DOHH2 (cell line): ENCODE data around the gene PMAIP1.
A peak's percentile ranks its signal among the peaks of the same experiment; 100 is the strongest.
"Not testable (repeated sequence)": the region's sequence is repeated elsewhere in the genome, so short reads cannot be mapped to it uniquely, and the experiment has no call there.

Source experiments
- H3F3A ChIP-seq: fragments of 200-600 bp; sonication (generic), shearing (Covaris generic); 2 replicates; pipeline ENCODE4 v1.6.0; 2016; ENCODE audit warnings: antibody characterized with exemption, mild to moderate bottlenecking; ENCODE audit not compliant: control insufficient read depth, insufficient read depth
- H3K27ac ChIP-seq: fragments of 200-600 bp; sonication (generic); 2 replicates; pipeline ENCODE4 v1.5.1; 2014; ENCODE audit warnings: low read depth, mild to moderate bottlenecking, low read length, moderate library complexity
- H3K27me3 ChIP-seq: fragments of 200-600 bp; sonication (generic); 2 replicates; pipeline ENCODE4 v1.6.1; 2014; ENCODE audit warnings: mild to moderate bottlenecking, low read length, mixed read lengths; ENCODE audit not compliant: control insufficient read depth
- H3K36me3 ChIP-seq: fragments of 200-600 bp; sonication (generic); 2 replicates; pipeline ENCODE4 v1.6.1; 2014; ENCODE audit warnings: mild to moderate bottlenecking, low read length, moderate library complexity, mixed read lengths; ENCODE audit not compliant: control insufficient read depth
- H3K4me1 ChIP-seq: fragments of 200-600 bp; sonication (generic); 2 replicates; pipeline ENCODE4 v1.6.1; 2014; ENCODE audit warnings: mild to moderate bottlenecking, low read length, mixed read lengths; ENCODE audit not compliant: control insufficient read depth
- H3K4me2 ChIP-seq: fragments of 200-600 bp; sonication (generic); 2 replicates; pipeline ENCODE4 v1.6.0; 2014; ENCODE audit warnings: mild to moderate bottlenecking, low read length, moderate library complexity
- H3K4me3 ChIP-seq: fragments of 200-600 bp; sonication (generic); 2 replicates; pipeline ENCODE4 v1.5.1; 2014; ENCODE audit warnings: mild to moderate bottlenecking, low read length, mixed read lengths
- H3K79me2 ChIP-seq: fragments of 200-600 bp; sonication (generic); 2 replicates; pipeline ENCODE4 v1.6.1; 2014; ENCODE audit warnings: mild to moderate bottlenecking, low read length, mixed read lengths; ENCODE audit not compliant: control insufficient read depth
- H3K9me2 ChIP-seq: fragments of 200-600 bp; sonication (generic); replicated peaks from 2 replicates; pipeline ENCODE4 v1.6.1; 2014; ENCODE audit warnings: mild to moderate bottlenecking, low read length, mixed read lengths; ENCODE audit not compliant: control insufficient read depth
- H3K9me3 ChIP-seq: fragments of 200-600 bp; sonication (generic); 2 replicates; pipeline ENCODE4 v1.6.1; 2014; ENCODE audit warnings: antibody characterized with exemption, low read length, mixed read lengths; ENCODE audit not compliant: control insufficient read depth, insufficient read depth
- H4K20me1 ChIP-seq: fragments of 200-600 bp; sonication (generic); 2 replicates; pipeline ENCODE4 v1.6.0; 2014; ENCODE audit warnings: low read depth, mild to moderate bottlenecking, antibody characterized with exemption, low read length, moderate library complexity; ENCODE audit not compliant: control insufficient read depth, insufficient read depth
- EZH2phosphoT487 ChIP-seq: fragments of 200-600 bp; sonication (generic); IDR thresholded peaks from 2 replicates; pipeline ENCODE4 v1.6.1; 2017; ENCODE audit warnings: borderline replicate concordance, mild to moderate bottlenecking, antibody characterized with exemption, low read length, moderate library complexity, mixed read lengths
- TF ChIP-seq, protein P1 (sequence below): fragments of 200-600 bp; sonication (generic); IDR thresholded peaks from one replicate; pipeline ENCODE4 v1.5.1; 2014; ENCODE audit warnings: antibody characterized with exemption, mild to moderate bottlenecking, low read depth, low read length; ENCODE audit not compliant: poor library complexity, severe bottlenecking

PMAIP1 gene

DNA sequence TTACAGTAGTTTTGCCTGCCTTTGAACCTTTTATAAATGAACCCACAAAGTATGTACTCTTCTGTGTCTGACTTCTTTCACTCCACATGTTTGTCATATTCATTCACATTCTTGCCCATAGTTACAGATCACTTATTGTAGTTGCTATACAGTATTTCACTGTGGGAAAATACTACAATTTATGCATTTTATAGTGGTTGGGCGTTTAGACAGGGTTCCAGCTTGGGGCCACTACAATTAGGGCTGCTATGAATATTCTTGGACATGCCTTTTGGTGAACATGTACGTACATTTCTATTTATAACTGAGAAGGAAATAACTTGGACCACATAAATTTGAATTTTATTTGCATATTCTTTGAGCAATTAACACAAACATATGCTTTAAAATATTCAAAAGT, 15.4 kb upstream of the PMAIP1 start:
- Histone ChIP-seq H4K20me1 (no peaks in the 10 kb centered on the region), H3K36me3 (no peaks in the 10 kb centered on the region), H3K4me2 (peak overlapping the region; percentile 89), H3K9me2 (no peaks in the 10 kb centered on the region), H3K27me3 (no peaks in the 10 kb centered on the region), H3K4me3 (peak overlapping the region; percentile 21; the same call in 1 of the 2 replicates), H3F3A (peaks cover 15% of the 10 kb centered on the region), H3K4me1 (peaks cover 44% of the 10 kb centered on the region), H3K27ac (no peak overlapping the region), H3K9me3 (no peaks in the 10 kb centered on the region), H3K79me2 (no peaks in the 10 kb centered on the region)
- TF ChIP-seq EZH2phosphoT487, result no peak
- TF ChIP-seq, protein P1, sequence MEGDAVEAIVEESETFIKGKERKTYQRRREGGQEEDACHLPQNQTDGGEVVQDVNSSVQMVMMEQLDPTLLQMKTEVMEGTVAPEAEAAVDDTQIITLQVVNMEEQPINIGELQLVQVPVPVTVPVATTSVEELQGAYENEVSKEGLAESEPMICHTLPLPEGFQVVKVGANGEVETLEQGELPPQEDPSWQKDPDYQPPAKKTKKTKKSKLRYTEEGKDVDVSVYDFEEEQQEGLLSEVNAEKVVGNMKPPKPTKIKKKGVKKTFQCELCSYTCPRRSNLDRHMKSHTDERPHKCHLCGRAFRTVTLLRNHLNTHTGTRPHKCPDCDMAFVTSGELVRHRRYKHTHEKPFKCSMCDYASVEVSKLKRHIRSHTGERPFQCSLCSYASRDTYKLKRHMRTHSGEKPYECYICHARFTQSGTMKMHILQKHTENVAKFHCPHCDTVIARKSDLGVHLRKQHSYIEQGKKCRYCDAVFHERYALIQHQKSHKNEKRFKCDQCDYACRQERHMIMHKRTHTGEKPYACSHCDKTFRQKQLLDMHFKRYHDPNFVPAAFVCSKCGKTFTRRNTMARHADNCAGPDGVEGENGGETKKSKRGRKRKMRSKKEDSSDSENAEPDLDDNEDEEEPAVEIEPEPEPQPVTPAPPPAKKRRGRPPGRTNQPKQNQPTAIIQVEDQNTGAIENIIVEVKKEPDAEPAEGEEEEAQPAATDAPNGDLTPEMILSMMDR, result no peak

DNA sequence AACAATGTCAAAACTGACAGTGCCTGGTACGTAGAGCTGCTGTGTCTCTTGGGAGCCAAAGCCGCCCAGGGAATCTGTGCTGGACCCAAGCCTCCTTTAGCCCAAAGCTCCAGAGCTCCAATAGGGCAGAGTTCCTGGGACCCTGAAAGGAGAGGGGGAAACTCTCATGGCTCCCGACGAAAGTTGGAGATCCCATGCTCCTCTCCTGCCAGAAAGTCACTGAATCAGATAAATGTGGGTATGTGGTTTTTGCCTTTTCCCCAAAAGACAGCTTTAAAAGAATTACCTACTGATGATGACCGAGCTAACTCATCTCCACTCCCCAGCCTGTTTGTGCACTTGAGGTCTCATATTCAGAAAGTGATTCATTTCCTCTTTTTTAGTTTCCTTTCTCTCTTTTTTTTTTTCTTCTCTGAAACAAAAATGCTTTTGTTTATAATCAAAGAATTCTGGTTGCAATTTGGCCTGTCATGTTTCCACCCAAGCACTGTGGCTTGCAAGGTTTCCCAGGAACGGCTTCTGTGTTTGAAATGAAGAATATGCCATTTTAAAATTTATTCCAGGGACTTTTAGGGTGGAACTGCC, 14.1 kb upstream of the PMAIP1 start:
- peaks cover 44% of the 10 kb centered on the region for H3K4me1 ChIP-seq
- peaks cover 15% of the 10 kb centered on the region for H3F3A ChIP-seq
- TF ChIP-seq, protein P1, result no peak
- no peak for TF ChIP-seq EZH2phosphoT487
- H3K27me3 ChIP-seq, result no peaks in the 10 kb centered on the region
- H4K20me1 ChIP-seq, result no peaks in the 10 kb centered on the region
- H3K36me3 ChIP-seq, result no peaks in the 10 kb centered on the region
- H3K79me2 ChIP-seq, result no peaks in the 10 kb centered on the region
- peak overlapping the region; percentile 58 for H3K4me3 ChIP-seq
- H3K9me2 ChIP-seq, result no peaks in the 10 kb centered on the region
- H3K4me2 ChIP-seq, result peak overlapping the region; percentile 89
- H3K27ac ChIP-seq, result peak overlapping the region; percentile 61
- no peaks in the 10 kb centered on the region for H3K9me3 ChIP-seq

DNA sequence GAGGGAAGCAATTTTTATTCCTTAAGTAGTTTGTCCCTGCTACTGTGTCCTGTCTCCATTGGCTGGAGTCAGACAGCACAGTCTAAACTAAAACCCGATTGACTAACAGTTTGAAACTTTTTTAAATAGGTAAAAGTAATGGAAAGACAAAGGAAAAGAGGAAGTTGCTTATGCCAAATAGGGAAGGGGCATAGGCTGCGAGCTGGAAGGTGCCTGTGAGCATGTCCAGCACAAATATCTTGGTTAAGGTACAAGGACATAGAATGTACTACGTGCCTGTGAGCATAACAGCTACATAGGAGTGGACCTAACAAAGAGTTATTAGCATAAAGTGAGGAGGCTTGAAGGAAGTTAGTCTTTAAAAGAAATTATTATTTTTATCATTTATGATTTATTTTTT, 13.4 kb upstream of the PMAIP1 start:
- Histone ChIP-seq H3K4me1 (peaks cover 44% of the 10 kb centered on the region), H3K4me2 (peak overlapping the region; percentile 89), H3F3A (peaks cover 15% of the 10 kb centered on the region)
- not testable (repeated sequence) for H3K27ac ChIP-seq, H3K27me3 ChIP-seq, H3K4me3 ChIP-seq, H3K36me3 ChIP-seq, H3K79me2 ChIP-seq, H3K9me2 ChIP-seq, H4K20me1 ChIP-seq, H3K9me3 ChIP-seq

DNA sequence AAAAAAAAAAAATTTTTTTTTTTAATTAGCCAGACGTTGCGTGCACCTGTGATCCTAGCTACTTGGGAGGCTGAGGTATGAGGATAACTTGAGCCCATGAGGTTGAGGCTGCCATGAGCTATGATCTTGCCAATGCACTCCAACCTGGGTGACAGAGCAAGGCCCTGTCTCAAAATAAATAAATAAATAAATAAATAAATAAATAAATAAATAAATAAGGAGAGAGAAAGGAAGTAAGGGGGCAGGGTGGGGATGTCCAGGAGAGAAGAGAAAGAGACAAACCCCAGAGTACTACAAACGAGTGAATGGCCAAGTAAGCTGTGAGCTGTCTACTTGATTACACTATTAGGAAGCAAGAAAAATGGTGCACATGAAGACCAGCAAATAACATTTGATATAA, 7.7 kb upstream of the PMAIP1 start:
- Histone ChIP-seq H3K4me2 (no peak overlapping the region), H3K9me2 (no peaks in the 10 kb centered on the region), H3K4me1 (no peaks in the 10 kb centered on the region), H3K27ac (no peak overlapping the region), H3K9me3 (no peaks in the 10 kb centered on the region), H3K36me3 (no peaks in the 10 kb centered on the region), H3K4me3 (no peak overlapping the region), H3K27me3 (no peaks in the 10 kb centered on the region), H3F3A (no peaks in the 10 kb centered on the region), H4K20me1 (no peaks in the 10 kb centered on the region), H3K79me2 (no peaks in the 10 kb centered on the region)
- TF ChIP-seq, protein P1, result no peak
- TF ChIP-seq EZH2phosphoT487, result no peak
